HG02623 (cell line): ENCODE data around the gene RELA.
"Not testable (repeated sequence)": the region's sequence is repeated elsewhere in the genome, so short reads cannot be mapped to it uniquely, and the experiment has no call there.

Experiments used
- ATAC-seq: cut with Tn5 transposase; IDR thresholded peaks from one replicate; pipeline ENCODE4 v1.9.1; 2021; ENCODE audit warnings: moderate library complexity; ENCODE audit not compliant: unreplicated experiment

The RELA gene

DNA sequence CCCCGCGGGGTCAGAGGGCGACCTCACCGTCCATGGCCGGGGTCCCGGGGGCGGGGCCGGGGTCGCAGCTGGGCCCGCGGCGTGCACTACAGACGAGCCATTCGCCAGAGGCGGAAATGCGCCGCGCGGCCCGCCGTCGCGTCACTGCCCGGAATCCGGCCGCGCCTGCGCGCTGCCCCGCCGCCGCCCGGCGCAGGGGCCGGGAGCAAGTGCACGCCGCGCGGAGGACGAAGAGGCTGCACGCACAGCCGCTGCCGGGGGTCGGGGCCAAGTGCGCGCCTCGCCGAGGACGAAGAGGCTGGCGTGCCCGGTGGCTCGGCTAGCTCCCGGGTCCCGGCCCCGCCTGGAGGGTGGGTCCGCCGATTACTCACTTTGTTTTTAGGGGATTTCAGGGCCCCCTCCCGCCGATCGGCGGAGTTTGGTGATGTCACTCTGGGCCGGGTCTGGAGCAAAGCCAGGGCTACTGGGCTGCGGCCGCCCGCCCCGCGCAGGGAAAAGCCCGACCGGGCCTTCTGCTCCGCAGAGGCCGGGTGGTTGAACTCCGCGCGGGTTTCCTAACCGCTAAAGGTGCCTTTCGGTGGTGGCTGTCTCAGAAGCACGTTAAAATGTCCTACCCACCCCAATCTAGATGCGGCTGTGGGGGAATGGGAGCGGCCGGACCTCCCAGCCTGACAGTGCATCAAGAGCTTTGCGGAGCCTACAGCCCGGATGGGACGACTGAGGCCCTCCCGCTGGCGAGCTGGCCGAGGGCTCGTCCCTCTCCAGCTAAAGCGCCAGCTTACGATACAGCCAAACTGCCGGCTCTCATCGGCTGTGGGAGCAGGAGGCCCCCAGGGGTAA lies at the start of gene RELA:
RELA (minus strand) TSS at position 118 of the 840 bp plus-strand sequence; CDS start at position 34, 84 bp downstream.
- ATAC-seq: peak; percentile 70

GRCh38 chr11:65711785-65712632 lies 49.3 kb upstream of the RELA start, which contains the start of gene KAT5:
KAT5 (plus strand) TSS chr11:65712252; CDS start chr11:65712268, 16 bp downstream.
- ATAC-seq: peak; percentile 72

GRCh38 chr11:65710421-65710820 lies 47.7 kb upstream of the RELA start:
- ATAC-seq: no peak

DNA sequence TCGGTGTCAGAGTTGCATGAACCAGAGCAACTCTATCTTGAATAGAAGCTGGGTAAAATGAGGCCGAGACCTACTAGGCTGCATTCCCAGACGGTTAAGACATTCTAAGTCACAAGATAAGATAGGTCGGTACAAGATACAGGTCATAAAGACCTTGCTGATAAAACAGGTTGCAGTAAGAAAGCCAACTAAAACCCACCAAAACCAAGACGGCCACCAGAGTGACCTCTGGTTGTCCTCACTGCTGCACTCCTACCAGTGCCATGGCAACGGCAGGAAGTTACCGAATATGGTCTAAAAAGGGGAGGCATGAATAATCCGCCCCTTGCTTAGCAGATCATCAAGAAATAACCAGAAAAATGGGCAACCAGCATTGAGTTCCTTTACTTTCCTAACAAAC lies 46.9 kb upstream of the RELA start:
- ATAC-seq: no peak

DNA sequence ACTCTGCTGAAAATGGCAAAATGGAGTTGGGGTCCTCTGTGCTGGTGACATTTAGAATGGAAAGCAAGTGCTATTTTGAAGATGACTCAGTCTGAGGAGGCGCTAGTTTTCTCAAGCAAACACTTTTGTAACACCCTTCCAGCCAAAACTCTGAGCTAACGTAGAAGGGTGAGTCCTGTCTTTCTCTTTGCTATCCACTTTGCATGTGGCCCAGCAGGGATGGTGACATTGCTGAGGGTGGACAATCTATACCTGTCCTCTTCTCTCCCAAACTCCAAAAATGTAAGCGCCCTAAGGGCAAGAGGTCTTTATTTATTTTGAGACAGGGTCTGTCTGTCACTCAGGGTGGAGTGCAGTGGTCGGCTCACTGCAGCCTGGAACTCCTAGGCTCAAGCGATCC lies 45.7 kb upstream of the RELA start:
- ATAC-seq: no peak

- not testable (repeated sequence) for ATAC-seq
Observed at GRCh38 chr11:65707002-65707401, 44.3 kb upstream of the RELA start.

GRCh38 chr11:65706303-65706763 lies 43.6 kb upstream of the RELA start:
- ATAC-seq: not testable (repeated sequence)

DNA sequence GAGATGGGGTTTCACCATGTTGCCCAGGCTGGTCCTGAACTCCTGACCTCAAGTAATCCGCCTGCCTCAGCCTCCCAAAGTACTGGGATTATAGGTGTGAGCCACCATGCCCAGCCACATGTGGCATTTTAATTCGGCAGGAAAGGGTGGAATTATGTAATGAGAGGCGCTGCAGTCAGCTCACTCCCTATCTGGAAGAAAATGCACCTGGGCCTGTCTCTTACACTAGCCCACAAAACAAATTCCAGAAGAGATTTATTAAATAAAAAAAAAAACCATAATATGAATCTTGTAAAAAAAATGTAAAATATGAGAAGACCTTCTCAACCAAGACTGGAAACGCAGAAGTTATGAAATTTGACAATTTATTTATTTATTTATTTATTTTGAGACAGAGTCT lies 41.1 kb upstream of the RELA start:
- no peak for ATAC-seq

DNA sequence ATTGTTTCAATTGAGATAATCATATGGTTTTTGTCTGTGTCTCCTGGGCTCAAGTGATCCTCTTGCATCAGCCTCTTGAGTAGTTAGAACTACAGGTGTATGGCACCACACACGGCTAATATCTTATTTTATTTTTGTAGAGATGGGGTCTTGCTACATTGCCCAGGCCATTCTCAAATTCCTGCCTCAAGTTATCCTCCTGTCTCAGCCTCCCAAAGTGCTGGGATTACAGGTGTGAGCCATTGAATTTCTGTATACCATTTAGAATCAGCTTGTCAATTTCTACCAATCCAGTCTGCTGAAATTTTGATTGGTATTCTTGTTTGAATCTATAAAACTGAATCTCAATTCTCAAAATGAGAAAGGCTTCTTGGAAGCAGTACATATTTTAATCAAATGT lies 39.0 kb upstream of the RELA start:
- no peak for ATAC-seq

DNA sequence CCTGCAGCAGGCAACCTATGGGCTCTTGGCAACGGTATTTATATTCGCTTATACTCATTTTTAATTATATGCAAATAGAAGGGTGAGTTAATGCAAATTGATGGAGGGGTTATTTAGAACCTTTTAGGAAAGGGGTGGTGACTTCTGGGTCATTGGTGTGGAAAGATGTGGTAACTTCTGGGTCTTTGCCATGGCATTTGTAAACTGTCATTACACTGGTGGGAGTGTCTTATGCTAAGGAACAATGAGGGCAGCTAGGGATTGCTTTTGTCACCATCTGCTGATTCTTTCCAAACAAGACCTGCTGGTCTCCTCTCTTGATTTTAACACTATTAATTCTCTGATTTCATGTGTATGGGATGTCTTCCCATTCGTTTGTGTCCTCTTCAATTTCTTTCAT lies 37.7 kb upstream of the RELA start:
- no peak for ATAC-seq

- ATAC-seq: no peak
Observed at GRCh38 chr11:65699306-65699705, 36.6 kb upstream of the RELA start.

- ATAC-seq: no peak
Observed at GRCh38 chr11:65698205-65698604, 35.5 kb upstream of the RELA start.

DNA sequence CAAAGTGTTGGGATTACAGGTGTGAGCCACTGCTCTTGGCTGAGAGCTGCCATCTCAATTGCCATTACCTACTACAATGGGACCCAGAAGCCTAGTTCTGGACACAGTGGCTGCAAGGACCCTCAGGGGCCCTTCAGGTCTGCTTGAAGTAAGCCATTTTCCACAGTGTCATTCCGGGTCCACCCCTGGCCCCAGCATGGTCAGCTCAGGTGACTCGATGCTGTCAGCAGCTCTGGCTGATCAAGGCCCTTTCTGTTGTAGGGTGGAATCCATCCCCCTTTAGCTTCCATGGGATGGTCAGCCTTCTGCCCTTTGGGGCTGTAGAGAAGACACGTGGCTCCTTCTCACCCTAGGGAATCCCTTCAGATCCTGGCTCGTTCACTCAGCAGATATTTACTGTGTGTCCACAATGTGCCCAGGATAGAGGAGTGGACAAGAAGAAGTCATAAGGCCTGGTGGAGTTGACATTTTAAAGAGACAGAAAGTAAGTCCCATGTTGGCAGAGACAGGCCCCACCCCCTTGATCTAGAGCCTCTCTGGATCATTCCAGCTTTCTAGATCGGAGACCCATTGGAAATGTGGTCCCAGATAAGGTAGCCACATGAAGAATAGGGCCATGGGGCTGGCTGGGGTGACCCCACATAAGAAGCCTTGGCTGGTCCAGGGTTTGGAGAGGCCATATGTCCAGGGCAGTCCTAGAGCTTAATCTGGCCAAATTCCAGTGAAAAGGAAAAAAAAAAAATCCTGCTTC lies 34.3 kb upstream of the RELA start:
- no peak for ATAC-seq

GRCh38 chr11:65695459-65696241 lies 32.9 kb upstream of the RELA start:
- ATAC-seq: no peak

DNA sequence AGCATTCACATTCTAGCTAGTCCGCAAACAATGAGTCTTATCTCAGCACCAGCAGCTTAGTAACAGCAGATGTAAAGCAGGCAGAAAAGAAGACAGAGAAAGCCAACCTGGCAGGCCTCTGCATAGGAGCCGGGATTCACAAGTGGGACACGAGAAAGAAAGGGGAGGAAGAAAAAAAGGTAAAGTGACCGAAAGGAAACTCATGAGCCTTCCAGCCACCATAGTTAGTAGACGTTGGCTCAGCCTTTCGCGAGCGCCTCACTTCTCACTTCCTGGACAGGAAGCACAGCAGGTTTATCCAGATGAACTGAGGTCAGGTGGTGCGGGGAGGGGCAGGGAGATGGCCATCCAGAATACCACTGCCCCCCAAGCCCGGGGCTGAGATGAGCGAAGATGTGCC lies 29.7 kb upstream of the RELA start:
- ATAC-seq: no peak

- not testable (repeated sequence) for ATAC-seq
Observed at GRCh38 chr11:65691847-65692246, 29.1 kb upstream of the RELA start.

GRCh38 chr11:65685981-65686380 lies 23.3 kb upstream of the RELA start:
- ATAC-seq: no peak

DNA sequence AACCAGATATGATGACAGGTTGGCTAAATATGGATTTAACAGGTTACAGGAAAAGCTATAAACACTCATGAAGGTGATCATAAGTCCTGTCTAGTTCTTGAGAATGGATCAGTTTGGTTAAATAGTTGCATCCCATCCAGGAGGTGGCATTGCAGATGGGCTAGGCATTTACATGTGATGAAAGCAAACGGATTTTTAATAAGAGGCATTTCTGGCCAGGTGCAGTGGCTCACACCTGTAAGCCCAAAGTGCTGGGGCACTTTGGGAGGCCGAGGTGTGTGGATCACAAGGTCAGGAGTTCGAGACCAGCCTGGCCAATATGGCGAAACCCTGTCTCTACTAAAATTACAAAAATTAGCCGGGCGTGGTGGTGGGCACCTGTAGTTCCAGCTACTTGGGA lies 20.8 kb upstream of the RELA start:
- not testable (repeated sequence) for ATAC-seq

- ATAC-seq: no peak
Observed at GRCh38 chr11:65680192-65680743, 17.6 kb upstream of the RELA start.

DNA sequence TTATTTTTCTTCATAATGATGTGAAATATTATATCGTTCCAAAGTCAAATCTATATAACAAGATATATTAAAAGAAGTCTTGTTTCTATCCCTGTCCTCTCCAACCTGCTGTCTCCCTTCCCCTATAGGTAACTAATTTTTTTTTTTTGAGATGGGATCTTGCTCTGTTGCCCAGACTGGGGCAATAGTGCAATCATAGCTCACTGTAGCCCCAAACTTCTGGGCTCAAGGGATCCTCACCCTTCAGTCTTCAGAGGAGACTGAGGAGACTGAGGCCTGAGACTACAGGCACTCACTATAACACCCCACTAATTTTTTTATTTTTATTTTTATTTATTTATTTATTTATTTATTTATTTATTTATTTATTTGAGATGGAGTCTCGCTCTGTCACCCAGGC lies 10.3 kb upstream of the RELA start:
- no peak for ATAC-seq
